PFSK-1 (cell line): ENCODE data around the gene NSMCE1.

Experiments used
- POLR2AphosphoS5 ChIP-seq: IDR thresholded peaks from 2 replicates; pipeline ENCODE4 v1.6.1; 2012; ENCODE audit warnings: low read depth, mild to moderate bottlenecking, control low read depth, low read length, moderate library complexity
- SIN3A ChIP-seq: IDR thresholded peaks from 2 replicates; pipeline ENCODE4 v1.6.1; 2012; ENCODE audit warnings: mild to moderate bottlenecking, low read length, moderate library complexity, borderline replicate concordance; ENCODE audit not compliant: insufficient read depth

GRCh38 chr16:27190316-27190871 is 78.2 kb downstream of the NSMCE1 start:
- TF ChIP-seq POLR2AphosphoS5: no peak
- no peak for TF ChIP-seq SIN3A
